ENCODE data around the gene FBXW10.
"Not testable (repeated sequence)": the region's sequence is repeated elsewhere in the genome, so short reads cannot be mapped to it uniquely, and the experiment has no call there.

The FBXW10 gene

GRCh38 chr17:18753829-18754409, 10.1 kb downstream of the FBXW10 start:
- not testable (repeated sequence) for DNase-seq

DNA sequence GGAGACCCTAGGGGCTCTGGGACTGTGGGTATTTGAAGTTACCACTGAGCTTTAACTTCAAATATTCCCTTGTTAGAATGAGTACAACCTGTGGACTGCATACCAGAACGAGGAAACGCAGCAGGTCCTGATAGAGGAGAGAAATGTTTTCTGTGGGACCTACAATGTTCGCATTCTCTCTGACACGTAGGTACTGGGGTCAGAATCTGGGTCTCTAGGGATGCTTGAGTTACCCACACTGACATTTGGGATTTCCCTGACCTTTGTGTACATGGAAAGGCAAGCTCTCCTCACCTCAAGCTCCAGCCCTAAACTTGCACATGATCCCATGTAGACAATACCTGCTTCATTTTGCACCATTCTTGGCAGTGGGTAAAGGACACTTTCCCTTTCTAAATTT, 12.1 kb downstream of the FBXW10 start:
- not testable (repeated sequence) for DNase-seq

GRCh38 chr17:18757368-18758044, 13.7 kb downstream of the FBXW10 start:
- DNase-seq = not testable (repeated sequence)

GRCh38 chr17:18758344-18758743, 14.5 kb downstream of the FBXW10 start:
- not testable (repeated sequence) for DNase-seq

- not testable (repeated sequence) for DNase-seq
These were observed 16.4 kb downstream of the FBXW10 start for GRCh38 chr17:18760221-18760620.

GRCh38 chr17:18770572-18770971, 26.7 kb downstream of the FBXW10 start:
- not testable (repeated sequence) for DNase-seq

GRCh38 chr17:18771066-18771465, 27.2 kb downstream of the FBXW10 start:
- DNase-seq = not testable (repeated sequence)

- DNase-seq = no peak
These were observed 28.6 kb downstream of the FBXW10 start for GRCh38 chr17:18772471-18772870.

DNA sequence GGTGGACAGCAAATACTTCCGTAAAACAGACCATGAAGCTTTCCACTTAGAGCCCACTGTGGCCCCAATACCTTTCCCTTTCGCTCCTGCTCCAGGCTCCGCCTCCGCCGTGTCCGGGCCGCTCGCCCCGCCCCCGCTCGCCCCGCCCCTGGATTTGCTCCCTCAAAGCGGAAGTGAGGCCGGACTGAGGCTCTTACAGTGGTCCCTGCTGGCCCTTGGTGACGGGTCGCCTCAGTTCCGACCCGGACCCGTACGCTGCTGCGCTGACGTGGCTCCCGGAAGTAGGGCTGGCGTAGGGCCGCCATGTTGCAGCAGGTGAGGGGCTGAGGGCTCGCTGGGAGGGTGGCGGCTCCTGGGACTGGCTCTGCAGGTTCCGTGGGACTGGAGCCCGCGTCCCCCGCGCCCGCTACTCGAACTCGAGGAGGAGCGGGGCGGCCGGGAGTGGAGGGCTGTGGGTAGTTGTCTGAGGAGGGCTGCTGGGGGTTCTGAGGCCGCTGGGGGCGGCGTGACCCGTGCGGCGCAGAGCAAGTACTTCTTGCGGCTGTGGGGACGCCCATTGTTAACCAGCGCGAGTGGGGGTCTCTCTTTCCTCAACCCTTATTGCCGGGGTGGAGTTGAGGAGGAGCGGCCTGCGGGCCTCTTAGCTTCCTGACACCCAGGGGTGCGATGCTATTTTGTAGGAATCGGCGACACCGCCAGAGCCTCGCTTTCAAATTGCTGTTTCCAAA, 37.3 kb downstream of the FBXW10 start, which contains the start of gene TVP23B:
Gene TVP23B, plus strand, starts transcription at position 193 of the 728 bp plus-strand sequence. Its CDS starts 111 bp downstream, at position 304.
- peak; percentile 62 for DNase-seq

- not testable (repeated sequence) for DNase-seq
These were observed 38.0 kb downstream of the FBXW10 start for GRCh38 chr17:18781805-18782204.

GRCh38 chr17:18785933-18786332, 42.1 kb downstream of the FBXW10 start:
- not testable (repeated sequence) for DNase-seq

- not testable (repeated sequence) for DNase-seq
These were observed 43.0 kb downstream of the FBXW10 start for GRCh38 chr17:18786890-18787289.

GRCh38 chr17:18791402-18791801, 47.5 kb downstream of the FBXW10 start:
- not testable (repeated sequence) for DNase-seq

DNA sequence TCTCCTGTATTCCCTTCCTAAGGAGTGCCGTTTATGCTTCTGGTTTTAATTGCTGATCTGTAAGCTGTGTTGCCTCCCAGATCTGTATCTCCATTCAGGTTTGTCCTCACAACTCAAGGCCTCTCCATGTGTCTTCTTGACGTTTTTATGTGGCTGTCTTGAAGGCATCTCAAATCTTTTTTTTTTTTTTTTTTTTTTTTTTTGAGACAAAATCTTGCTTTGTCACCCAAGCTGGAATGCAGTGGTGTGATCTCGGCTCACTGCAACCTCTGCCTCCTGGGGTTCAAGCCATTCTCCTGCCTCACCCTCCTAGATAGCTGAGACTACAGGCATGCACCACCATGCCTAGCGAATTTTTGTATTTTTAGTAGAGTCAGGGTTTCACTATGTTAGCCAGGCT, 51.0 kb downstream of the FBXW10 start:
- DNase-seq = not testable (repeated sequence)

- DNase-seq = not testable (repeated sequence)
These were observed 53.0 kb downstream of the FBXW10 start for GRCh38 chr17:18796887-18797286.

DNA sequence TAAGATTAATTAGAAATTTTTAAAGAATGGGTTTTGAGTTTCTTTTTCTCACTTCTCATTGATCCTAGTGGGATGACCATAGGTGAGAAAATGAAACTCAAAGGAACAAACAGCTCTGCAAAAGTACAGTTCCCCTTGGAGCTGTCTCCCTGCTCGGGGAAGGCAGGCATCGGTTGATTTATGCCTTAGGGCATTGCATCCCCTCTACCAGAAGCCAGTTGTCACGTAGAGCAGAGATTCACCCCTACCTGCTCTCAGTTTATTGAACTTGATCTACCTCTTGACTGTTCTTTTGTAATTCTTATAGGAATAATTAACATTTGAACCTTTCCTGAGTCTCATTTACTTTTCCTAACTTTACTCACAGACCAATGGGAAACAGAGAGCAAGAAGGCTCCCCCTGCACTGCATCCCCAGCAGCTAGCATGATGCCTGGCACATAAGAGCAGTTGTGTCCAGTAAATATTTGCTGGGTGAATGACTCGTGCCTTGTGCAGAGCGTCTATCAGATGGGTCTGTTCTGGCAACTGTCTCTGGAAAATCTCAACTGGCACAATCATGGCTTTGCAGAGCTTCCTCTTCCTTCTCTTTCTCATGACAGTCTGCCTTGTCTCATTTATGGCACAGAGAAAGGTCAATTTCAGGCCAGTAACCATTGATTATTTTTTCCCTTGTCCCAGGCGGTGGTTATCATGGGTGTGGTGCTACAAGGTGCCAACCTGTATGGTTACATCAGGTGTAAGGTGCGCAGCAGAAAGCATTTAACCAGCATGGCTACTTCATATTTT, 59.8 kb downstream of the FBXW10 start:
- not testable (repeated sequence) for DNase-seq

- not testable (repeated sequence) for DNase-seq
These were observed 72.1 kb downstream of the FBXW10 start for GRCh38 chr17:18815924-18816323.

GRCh38 chr17:18816489-18817371, 72.9 kb downstream of the FBXW10 start:
- DNase-seq = peak; percentile 38

DNA sequence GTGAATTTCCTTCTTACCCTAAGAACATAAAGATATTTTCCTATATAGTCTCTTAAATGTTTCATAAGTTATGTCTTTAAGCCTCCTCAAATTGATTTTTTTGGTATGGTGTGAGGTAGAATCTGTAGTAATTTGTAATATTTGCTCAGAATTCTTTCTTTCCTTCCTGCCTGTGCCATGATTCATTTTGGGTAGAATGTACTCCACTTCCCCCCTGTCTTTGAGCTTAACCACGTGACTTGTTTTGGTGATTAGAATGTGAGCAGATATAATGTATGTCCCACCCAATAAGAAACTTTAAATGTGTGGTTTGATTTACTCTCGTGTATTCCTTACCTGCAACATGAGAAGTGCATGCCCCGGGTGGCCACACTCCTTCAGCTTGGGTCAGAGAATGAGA, 77.6 kb downstream of the FBXW10 start:
- DNase-seq = not testable (repeated sequence)

DNA sequence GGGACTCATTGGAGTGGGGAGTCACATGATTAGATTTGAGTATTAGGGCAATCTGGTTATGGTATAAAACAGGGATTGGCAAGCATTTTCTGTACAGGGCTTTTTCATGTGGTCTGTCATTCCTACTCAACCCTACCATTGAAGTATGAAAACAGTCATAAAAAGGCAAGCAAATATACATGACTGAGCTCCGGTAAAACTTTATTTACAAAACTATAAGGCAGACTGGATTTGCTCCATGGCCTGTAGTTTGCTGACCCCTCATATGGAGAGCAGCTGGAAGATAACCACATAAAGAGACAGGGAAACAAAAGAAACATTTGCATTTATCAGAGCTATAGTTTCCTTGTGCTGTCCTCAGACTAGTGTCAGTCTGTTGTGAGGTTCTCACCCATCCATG, 83.8 kb downstream of the FBXW10 start:
- DNase-seq = not testable (repeated sequence)
